Measurements from ENCODE around the gene PRUNE2.

Gene PRUNE2

GRCh38 chr9:76630916-76631315, 275.0 kb downstream of the PRUNE2 start:
- DNase-seq (ENCODE audit: low read depth in 1 of 2, low spot score in 1 of 2) = no peak

GRCh38 chr9:76629205-76629990, 276.5 kb downstream of the PRUNE2 start:
- DNase-seq (ENCODE audit: low read depth in 1 of 2, low spot score in 1 of 2) = no peak

GRCh38 chr9:76628155-76628554, 277.8 kb downstream of the PRUNE2 start:
- DNase-seq (ENCODE audit: low read depth in 1 of 2, low spot score in 1 of 2) = no peak

- DNase-seq (ENCODE audit: low read depth in 1 of 2, low spot score in 1 of 2) = no peak
Measured at GRCh38 chr9:76626980-76627379, 278.9 kb downstream of the PRUNE2 start.

DNA sequence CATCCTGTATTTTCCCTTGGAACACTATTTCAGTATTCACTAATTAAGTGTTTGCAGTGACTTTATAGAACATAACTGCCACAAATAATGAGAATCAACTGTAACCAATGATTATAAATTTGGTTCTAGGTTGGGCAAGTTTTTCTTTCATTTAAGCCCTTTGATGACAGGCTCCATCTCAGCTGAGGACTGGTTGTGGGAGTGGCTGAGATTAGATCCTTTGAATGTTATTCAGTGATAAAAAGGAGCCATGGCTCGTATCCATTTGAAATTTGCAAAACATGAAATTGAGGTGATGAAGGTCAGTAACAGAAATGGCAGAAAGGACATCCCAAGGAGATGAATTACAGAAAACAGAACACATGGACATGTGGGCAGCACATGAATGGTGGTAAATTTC, 279.8 kb downstream of the PRUNE2 start:
- DNase-seq (ENCODE audit: low read depth in 1 of 2, low spot score in 1 of 2) = no peak

- DNase-seq (ENCODE audit: low read depth in 1 of 2, low spot score in 1 of 2) = no peak
Measured at GRCh38 chr9:76624391-76625048, 281.4 kb downstream of the PRUNE2 start.

GRCh38 chr9:76620996-76621395, 284.9 kb downstream of the PRUNE2 start:
- DNase-seq (ENCODE audit: low read depth in 1 of 2, low spot score in 1 of 2) = no peak

DNA sequence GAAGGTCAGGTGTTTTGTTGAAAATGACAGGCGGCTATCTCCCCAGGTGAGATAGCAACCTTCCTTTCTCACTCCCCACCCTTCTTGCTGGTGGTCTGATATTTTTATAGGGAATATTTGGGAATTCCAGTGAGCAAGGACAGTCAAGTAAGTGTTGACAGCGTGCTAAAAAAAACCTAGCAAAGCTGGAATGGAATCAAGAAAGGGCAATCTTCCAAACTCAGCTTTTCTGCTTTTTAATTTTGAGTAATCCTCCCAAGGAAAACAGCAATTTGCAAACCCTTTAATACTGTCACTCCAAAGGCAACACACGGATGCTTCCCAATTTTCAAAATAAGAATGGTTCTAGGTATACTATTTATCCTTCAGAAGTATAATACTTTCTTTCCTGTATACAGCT, 285.3 kb downstream of the PRUNE2 start:
- DNase-seq (ENCODE audit: low read depth in 1 of 2, low spot score in 1 of 2) = no peak

DNA sequence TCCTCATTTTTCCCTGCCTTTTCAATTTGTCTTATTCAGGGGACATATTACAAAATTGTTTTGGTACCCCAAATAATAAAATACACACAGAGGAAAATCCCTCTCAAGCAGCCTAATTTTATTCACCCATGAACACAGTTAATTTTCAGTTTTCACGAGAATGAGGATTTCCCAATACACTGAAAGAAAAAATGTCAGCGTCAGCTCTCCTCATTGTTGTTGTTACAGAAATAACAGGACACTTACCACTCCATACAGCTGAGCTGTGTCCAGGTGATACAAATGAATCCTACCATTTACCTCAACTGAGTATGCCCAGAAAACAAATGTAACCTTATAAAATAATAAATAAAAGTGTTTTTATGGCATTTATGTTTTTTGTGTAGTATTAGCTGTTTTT, 286.3 kb downstream of the PRUNE2 start:
- no peak for DNase-seq (ENCODE audit: low read depth in 1 of 2, low spot score in 1 of 2)

- no peak for DNase-seq (ENCODE audit: low read depth in 1 of 2, low spot score in 1 of 2)
Measured at GRCh38 chr9:76619197-76619596, 286.7 kb downstream of the PRUNE2 start.

GRCh38 chr9:76618762-76619161, 287.2 kb downstream of the PRUNE2 start:
- DNase-seq (ENCODE audit: low read depth in 1 of 2, low spot score in 1 of 2) = no peak

- DNase-seq (ENCODE audit: low read depth in 1 of 2, low spot score in 1 of 2) = no peak
Measured at GRCh38 chr9:76617497-76618175, 288.3 kb downstream of the PRUNE2 start.

- DNase-seq (ENCODE audit: low read depth in 1 of 2, low spot score in 1 of 2) = no peak
Measured at GRCh38 chr9:76616780-76617179, 289.1 kb downstream of the PRUNE2 start.

- no peak for DNase-seq (ENCODE audit: low read depth in 1 of 2, low spot score in 1 of 2)
Measured at GRCh38 chr9:76615177-76615603, 290.7 kb downstream of the PRUNE2 start.

DNA sequence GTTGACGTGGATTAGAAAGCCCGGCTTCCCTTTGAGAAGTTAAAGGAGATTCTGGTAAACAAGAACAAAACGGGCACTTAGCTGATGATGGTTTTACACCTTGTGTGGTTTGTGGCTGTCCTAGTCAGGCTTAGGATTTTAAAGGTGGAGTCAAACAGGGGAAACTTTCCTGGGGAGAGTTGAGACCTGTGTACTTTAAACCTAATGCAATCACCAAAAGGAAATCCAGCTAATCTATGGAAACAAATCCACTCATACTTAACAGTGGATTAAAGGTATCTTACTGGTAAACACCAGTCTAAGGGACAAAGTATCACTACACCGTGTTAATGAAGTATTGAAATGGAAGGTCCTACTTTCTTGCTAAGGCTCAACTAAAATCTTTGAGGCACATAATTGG, 291.9 kb downstream of the PRUNE2 start:
- DNase-seq (ENCODE audit: low read depth in 1 of 2, low spot score in 1 of 2) = no peak

GRCh38 chr9:76613150-76613781, 292.6 kb downstream of the PRUNE2 start:
- no peak for DNase-seq (ENCODE audit: low read depth in 1 of 2, low spot score in 1 of 2)

GRCh38 chr9:76610011-76610352, 295.9 kb downstream of the PRUNE2 start:
- DNase-seq (ENCODE audit: low read depth in 1 of 2, low spot score in 1 of 2) = no peak

DNA sequence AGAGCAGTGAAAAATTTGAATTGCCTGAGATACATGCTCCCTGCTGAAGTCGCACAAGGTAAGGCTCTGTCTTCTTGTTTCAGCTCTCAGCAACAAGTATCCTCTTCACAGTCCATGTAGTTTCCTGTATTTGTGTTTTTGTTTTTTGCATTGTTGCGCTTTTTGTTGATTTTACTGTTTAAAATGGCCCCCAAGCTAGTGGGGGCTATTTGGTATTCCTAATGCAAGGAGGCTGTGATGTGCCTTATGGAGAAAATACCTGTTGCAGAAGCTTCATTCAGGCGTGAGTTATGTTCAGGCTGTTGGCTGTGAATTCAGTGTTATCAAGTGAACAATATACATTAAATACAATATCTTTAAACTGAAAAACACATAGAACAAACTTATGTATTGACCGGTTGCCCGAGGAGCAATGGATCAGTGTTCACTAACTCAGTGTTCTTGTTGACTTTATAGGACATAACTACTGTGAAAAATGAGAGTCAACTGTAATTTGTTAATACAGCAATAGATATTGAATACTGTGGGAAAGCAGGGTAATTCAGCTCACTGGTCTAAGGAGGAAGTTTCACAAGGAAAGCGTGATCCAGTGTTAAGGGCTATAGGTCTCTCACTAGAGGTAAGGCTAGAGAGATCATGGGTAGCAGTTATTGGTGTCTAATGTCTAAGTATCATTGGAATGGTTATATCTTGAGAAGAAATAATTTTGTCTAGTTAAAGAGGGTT, 296.5 kb downstream of the PRUNE2 start:
- no peak for DNase-seq (ENCODE audit: low read depth in 1 of 2, low spot score in 1 of 2)

DNA sequence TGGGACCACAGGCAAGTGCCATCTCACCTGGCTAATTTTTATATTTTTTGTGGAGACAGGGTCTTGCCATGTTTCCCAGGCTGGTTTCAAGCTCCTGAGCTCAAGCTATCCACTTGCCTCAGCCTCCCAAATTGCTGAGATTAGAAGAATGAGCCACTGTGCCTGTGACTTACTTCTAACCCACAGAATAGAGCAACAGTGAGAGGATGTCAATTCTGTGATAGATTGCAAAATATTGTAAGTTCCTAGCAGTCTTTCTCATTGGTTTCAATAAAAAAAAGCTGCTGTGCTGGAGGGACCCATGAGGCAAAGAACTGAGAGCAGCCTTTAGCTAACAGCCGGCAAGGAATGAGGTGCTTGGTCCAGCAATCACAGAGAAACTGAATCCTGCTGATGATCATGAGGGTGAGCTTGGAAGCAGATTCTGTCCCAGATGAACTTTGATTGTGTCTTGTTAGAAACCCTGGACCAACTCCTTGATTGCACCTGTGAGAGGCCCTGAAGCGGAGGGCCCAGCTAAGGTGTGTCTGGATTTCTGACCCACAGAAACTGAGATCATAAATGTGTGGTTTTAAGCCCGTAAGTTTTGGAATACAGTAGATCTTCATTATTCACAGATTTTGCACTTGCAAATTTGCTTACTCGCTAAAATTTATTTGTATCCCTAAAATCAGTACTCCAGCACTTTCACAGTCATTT, 297.2 kb downstream of the PRUNE2 start:
- no peak for DNase-seq (ENCODE audit: low read depth in 1 of 2, low spot score in 1 of 2)

DNA sequence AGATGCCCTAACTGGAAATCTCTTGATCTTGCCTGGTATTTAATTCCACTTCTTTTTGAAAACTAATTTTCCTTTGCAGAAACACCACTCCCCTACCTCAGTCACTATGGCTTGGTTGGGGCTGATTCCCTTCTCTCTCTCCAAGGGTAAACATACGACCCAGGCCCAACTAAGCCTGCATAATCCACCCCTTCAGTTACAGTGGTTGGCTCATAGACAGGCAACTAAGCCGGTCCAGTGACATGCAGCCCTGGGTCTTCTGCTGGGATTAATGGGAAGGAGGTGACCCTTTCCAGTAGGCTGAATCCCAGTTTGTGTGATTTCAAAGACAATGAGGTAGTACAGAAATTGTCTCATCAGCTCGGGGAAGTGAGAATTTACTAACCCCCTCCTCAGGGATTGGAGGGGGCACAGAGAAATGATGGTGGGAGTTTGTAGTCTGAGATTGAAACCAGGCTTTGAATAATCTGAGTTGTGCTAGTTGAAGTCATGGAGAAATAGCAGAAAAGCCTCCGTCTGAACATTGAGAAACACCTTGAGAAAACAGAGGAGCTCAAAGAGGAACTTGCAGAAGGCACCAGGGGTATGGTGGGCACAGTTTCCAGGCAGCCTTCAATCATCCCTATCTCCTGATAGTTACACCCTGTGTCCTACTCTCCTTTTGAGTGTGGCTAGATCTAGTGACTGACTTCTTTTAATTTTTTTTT, 298.0 kb downstream of the PRUNE2 start:
- no peak for DNase-seq (ENCODE audit: low read depth in 1 of 2, low spot score in 1 of 2)

All from activated T-helper 1 cell treated with anti-CD3 and anti-CD28 coated beads, Interleukin-2, amount 50 U/mL, for 16 hours (primary cell).